ENCODE results near the gene NENF. TPM values are rescaled to one million over a fixed set of nuclear protein-coding genes. Genes with fewer than 3 reads are reported as not detected.

Gene NENF
- total and polyA plus RNA-seq, 10 of the 15 experiments (the other 5 are each of a cell fraction or from before 2014, with no cell fraction given), result 5.1 to 83.4 (median 42.7) TPM

DNA sequence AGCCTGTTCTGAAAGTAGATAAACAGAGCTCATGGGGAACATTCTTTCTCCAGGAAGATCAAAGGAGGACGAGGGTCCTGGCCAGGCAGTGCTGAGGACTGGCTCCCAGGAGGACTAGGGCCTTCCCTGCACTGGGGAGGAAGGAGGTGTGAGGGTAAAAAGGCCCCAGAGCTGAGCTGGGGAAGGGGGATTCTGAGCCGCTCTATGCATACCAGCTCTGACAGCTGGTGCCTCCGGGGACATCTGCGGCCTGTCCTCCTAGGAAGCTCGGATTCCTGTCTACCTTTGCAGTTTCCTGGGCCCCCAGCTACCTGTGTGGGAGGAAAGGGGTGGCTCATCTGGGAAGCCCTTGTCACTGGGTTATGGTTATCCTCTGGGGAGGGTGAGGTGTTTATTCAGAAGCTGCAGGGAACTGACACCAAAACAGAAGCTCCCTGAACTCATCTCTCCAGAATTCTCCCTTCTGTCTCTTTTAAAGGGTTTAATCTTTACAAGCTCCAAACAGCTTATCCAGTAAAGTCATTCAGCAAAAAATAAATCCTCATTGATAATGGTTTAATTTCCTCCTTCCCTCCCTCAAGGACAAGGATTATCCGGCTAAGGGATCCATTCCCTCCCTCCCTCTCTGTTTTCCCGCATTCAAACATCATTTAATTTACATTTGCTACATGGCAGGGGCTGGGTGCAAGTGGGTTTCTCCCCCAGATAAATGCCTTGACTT is 31.0 kb downstream of the NENF start (continued):
- TF ChIP-seq, protein P1, sequence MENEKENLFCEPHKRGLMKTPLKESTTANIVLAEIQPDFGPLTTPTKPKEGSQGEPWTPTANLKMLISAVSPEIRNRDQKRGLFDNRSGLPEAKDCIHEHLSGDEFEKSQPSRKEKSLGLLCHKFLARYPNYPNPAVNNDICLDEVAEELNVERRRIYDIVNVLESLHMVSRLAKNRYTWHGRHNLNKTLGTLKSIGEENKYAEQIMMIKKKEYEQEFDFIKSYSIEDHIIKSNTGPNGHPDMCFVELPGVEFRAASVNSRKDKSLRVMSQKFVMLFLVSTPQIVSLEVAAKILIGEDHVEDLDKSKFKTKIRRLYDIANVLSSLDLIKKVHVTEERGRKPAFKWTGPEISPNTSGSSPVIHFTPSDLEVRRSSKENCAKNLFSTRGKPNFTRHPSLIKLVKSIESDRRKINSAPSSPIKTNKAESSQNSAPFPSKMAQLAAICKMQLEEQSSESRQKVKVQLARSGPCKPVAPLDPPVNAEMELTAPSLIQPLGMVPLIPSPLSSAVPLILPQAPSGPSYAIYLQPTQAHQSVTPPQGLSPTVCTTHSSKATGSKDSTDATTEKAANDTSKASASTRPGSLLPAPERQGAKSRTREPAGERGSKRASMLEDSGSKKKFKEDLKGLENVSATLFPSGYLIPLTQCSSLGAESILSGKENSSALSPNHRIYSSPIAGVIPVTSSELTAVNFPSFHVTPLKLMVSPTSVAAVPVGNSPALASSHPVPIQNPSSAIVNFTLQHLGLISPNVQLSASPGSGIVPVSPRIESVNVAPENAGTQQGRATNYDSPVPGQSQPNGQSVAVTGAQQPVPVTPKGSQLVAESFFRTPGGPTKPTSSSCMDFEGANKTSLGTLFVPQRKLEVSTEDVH (IDR thresholded peaks at IDR 0.05; ENCODE audit: low read depth, partially characterized antibody), result no peak
- TF ChIP-seq, protein P2, sequence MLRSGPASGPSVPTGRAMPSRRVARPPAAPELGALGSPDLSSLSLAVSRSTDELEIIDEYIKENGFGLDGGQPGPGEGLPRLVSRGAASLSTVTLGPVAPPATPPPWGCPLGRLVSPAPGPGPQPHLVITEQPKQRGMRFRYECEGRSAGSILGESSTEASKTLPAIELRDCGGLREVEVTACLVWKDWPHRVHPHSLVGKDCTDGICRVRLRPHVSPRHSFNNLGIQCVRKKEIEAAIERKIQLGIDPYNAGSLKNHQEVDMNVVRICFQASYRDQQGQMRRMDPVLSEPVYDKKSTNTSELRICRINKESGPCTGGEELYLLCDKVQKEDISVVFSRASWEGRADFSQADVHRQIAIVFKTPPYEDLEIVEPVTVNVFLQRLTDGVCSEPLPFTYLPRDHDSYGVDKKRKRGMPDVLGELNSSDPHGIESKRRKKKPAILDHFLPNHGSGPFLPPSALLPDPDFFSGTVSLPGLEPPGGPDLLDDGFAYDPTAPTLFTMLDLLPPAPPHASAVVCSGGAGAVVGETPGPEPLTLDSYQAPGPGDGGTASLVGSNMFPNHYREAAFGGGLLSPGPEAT (IDR thresholded peaks at IDR 0.05; ENCODE audit: low read depth), result no peak

DNA sequence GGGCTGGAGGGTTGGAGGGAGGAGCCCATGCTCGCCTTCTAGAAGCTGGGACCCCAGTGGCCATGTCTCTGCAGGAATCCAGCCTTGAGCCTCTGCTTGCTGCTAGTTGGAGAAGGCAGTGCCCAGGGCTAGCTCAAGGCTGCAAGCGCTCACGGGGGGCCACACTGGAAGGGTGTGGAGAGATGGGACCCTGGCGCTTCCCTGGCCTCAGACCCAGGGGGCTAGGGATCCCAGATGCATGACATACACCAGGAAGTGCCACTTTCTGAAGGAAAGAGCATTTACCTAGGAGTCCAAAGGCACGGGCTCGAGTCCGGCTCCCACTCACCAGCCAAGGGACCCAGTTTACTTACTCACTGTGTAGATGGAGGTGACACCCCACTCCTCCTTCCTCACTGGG is 32.6 kb downstream of the NENF start:
- POLR2A ChIA-PET, result interaction anchor here (0.6 kb wide), 1 partner anchor 51 kb away, joined by 3 read pairs; no protein-coding TSS in a partner anchor
- no peaks in the 10 kb centered on the region for H3K9me3 ChIP-seq (replicated peaks; ENCODE audit: control insufficient read depth, insufficient read depth, low read length)
- SMC1A ChIA-PET (ENCODE audit: uncharacterized antibody, unreplicated experiment), result interaction anchor here (2.1 to 2.3 kb wide), 2 partner anchors 9 to 203 kb away, joined by 6 to 8 read pairs; no protein-coding TSS in a partner anchor
- H3K4me2 ChIP-seq (ENCODE audit: control insufficient read depth, insufficient read depth), result no peak overlapping the region
- 48% methylated on average over 7 of the region's 7 CpGs for WGBS (ENCODE audit: insufficient coverage, insufficient replicate concordance, low lambda C conversion rate, missing lambda C conversion rate)
- H4K20me1 ChIP-seq (ENCODE audit: control insufficient read depth, insufficient read depth), result no peaks in the 10 kb centered on the region
- no peak for FAIRE-seq
- RAD21 ChIA-PET (ENCODE audit: unreplicated experiment), result interaction anchor here (0.6 to 2.3 kb wide), 4 partner anchors 10 to 767 kb away, joined by 3 to 7 read pairs (median 3); partner anchors contain the start of gene NSL1
- H2AFZ ChIP-seq (ENCODE audit: control insufficient read depth, low read depth, low read length), result no peak overlapping the region
- no peaks in the 10 kb centered on the region for H3K79me2 ChIP-seq (ENCODE audit: control insufficient read depth, insufficient read depth, low read length)
- BruUV-seq (replicated peaks), result no TSS peak
- no peaks in the 10 kb centered on the region for H3K27me3 ChIP-seq (replicated peaks in 1 of 2; ENCODE audit: control insufficient read depth in 2 of 2, insufficient read depth in 2 of 2, low read length in 1 of 2)
- H3K4me1 ChIP-seq (ENCODE audit: control insufficient read depth, insufficient read depth, low read length), result no peaks in the 10 kb centered on the region
- DNase-seq (ENCODE audit: low read depth, low spot score), result no peak
- H3K27ac ChIP-seq (ENCODE audit: control insufficient read depth, insufficient read depth), result no peak overlapping the region
- no peaks in the 10 kb centered on the region for H3K36me3 ChIP-seq (ENCODE audit: control insufficient read depth in 2 of 2, insufficient read depth in 2 of 2, low read length in 1 of 2)
- in situ Hi-C loops (cut with MboI), result loop anchor here (5.0 kb wide), 1 partner anchor 307 kb away; no protein-coding TSS in a partner anchor
- H3K9ac ChIP-seq (ENCODE audit: control insufficient read depth, insufficient read depth, low read length), result no peak overlapping the region
- intact Hi-C loops (cut with micrococcal nuclease; ENCODE audit: unreplicated experiment), result no loop called here
- H3K4me3 ChIP-seq, result no peak overlapping the region
- CTCF ChIA-PET, result interaction anchor here (0.6 to 3.4 kb wide), 4 partner anchors 9 to 200 kb away, joined by 3 to 23 read pairs (median 5); no protein-coding TSS in a partner anchor
- ATAC-seq, result no peak
- TF ChIP-seq BMI1 (IDR thresholded peaks at IDR 0.05; ENCODE audit: borderline replicate concordance), result no peak
- no peak for TF ChIP-seq RAD51 (IDR thresholded peaks at IDR 0.05)
- no peak for TF ChIP-seq SREBF2 (IDR thresholded peaks at IDR 0.05; ENCODE audit: low read length)
- TF ChIP-seq HDGF (IDR thresholded peaks at IDR 0.05), result no peak
- no peak for TF ChIP-seq HCFC1 (IDR thresholded peaks at IDR 0.05; ENCODE audit: low read length)
- TF ChIP-seq CBX3 (IDR thresholded peaks at IDR 0.05; ENCODE audit: borderline replicate concordance, low read depth), result no peak
- no peak for TF ChIP-seq ZNF592 (IDR thresholded peaks at IDR 0.05)
- no peak for TF ChIP-seq NFYB (IDR thresholded peaks at IDR 0.05; ENCODE audit: insufficient read depth, low read depth, low read length)
- no peak for TF ChIP-seq RB1 (IDR thresholded peaks at IDR 0.05; ENCODE audit: borderline replicate concordance)
- no peak for TF ChIP-seq EZH2 (IDR thresholded peaks at IDR 0.05; ENCODE audit: borderline replicate concordance, control insufficient read depth, low read depth, low read length)
- TF ChIP-seq PML (IDR thresholded peaks at IDR 0.05; ENCODE audit: low read length), result no peak

All from GM12878 (cell line).